22Rv1 (cell line): ENCODE measurements around the gene SECTM1.

Source experiments
- ZFX ChIP-seq: fragments of 450-650 bp; IDR thresholded peaks from 2 replicates; pipeline ENCODE4 v1.6.1; 2017; ENCODE audit warnings: antibody characterized with exemption, borderline replicate concordance
- TF ChIP-seq, protein P1 (sequence below): fragments of 450-650 bp; IDR thresholded peaks from 2 replicates; pipeline ENCODE4 v1.5.1; 2017; ENCODE audit warnings: mild to moderate bottlenecking

DNA sequence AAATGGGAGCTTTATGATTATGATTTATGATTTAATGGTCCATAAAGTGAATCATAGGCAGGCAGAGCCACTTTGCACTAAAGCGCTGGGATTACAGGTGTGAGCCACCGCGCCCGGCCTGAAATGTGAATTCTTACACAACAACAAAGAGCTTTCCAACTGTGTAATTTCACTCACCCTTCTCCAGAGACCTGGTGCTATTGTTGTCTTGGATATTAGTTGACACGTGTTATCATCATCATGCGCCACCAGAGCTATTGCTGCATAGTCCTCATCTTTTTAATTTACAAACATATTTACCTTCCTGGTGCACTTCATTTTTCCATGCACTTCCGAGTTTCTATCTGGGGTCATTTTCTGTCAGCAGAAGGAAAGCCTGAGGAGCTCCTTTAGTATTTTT is 33.2 kb upstream of the SECTM1 start:
- TF ChIP-seq, protein P1, sequence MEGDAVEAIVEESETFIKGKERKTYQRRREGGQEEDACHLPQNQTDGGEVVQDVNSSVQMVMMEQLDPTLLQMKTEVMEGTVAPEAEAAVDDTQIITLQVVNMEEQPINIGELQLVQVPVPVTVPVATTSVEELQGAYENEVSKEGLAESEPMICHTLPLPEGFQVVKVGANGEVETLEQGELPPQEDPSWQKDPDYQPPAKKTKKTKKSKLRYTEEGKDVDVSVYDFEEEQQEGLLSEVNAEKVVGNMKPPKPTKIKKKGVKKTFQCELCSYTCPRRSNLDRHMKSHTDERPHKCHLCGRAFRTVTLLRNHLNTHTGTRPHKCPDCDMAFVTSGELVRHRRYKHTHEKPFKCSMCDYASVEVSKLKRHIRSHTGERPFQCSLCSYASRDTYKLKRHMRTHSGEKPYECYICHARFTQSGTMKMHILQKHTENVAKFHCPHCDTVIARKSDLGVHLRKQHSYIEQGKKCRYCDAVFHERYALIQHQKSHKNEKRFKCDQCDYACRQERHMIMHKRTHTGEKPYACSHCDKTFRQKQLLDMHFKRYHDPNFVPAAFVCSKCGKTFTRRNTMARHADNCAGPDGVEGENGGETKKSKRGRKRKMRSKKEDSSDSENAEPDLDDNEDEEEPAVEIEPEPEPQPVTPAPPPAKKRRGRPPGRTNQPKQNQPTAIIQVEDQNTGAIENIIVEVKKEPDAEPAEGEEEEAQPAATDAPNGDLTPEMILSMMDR: no peak
- no peak for TF ChIP-seq ZFX
